ENCODE results near the gene ALPG. TPM values are rescaled to one million over a fixed set of nuclear protein-coding genes. Genes with fewer than 3 reads are reported as not detected.

The ALPG gene
- total RNA-seq, 1 donor from 2014 or later: not detected

DNA sequence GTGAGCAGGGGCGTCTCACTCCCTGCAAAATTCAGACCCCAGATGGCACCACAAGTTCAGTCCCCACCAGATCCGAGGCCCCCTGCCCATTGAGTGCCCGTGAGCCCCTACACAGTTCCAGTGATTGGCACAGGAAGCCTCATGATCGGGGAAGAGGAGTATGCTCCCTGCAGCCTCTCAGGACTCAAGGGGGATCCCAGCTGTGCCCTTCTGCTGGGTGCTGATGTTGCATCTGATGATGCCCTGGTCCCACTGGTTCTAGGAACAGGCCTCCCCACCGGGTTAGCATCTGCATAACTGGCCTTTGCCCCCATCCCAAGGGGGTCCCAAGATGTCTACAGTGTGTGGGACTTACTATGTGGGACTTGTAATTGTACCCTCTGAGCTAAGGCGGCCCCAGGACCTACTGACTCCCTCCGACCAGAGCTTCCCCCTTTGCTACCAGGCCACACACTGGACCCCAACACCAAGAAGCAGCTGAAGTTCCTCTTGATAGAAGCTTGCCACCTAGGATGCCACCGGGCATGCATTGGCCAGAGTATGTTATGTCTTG, 8.6 kb downstream of the ALPG start:
- Histone ChIP-seq H3K36me3 (no peaks in the 10 kb centered on the region), H3K9me3 (ENCODE audit: low read depth) (no peaks in the 10 kb centered on the region), H3K27ac (no peak overlapping the region), H3K27me3 (peaks cover 38% of the 10 kb centered on the region), H3F3A (ENCODE audit: low read depth) (no peaks in the 10 kb centered on the region), H3K4me2 (no peak overlapping the region), H4K20me1 (ENCODE audit: low read depth) (peaks cover 8% of the 10 kb centered on the region), H3K9ac (no peak overlapping the region), H2AFZ (replicated peaks) (no peak overlapping the region), H3K4me3 (no peak overlapping the region), H3K79me2 (ENCODE audit: low read depth) (no peaks in the 10 kb centered on the region), H3K4me1 (peaks cover 9% of the 10 kb centered on the region)
- no peak for DNase-seq (ENCODE audit: low spot score)
- Mint-ChIP-seq H3K27me3 (ENCODE audit: insufficient read depth, low read depth) (peaks cover 46% of the 10 kb centered on the region), H3K9me3 (no peaks in the 10 kb centered on the region), H3K27ac (no peak overlapping the region), H3K36me3 (no peaks in the 10 kb centered on the region), H3K4me3 (no peak overlapping the region), H3K4me1 (peaks cover 5% of the 10 kb centered on the region)
- no peak for TF ChIP-seq EZH2phosphoT487 (IDR thresholded peaks at IDR 0.05)
- TF ChIP-seq CTCF (IDR thresholded peaks at IDR 0.05): no peak
- no peak for TF ChIP-seq EZH2 (IDR thresholded peaks at IDR 0.05)

DNA sequence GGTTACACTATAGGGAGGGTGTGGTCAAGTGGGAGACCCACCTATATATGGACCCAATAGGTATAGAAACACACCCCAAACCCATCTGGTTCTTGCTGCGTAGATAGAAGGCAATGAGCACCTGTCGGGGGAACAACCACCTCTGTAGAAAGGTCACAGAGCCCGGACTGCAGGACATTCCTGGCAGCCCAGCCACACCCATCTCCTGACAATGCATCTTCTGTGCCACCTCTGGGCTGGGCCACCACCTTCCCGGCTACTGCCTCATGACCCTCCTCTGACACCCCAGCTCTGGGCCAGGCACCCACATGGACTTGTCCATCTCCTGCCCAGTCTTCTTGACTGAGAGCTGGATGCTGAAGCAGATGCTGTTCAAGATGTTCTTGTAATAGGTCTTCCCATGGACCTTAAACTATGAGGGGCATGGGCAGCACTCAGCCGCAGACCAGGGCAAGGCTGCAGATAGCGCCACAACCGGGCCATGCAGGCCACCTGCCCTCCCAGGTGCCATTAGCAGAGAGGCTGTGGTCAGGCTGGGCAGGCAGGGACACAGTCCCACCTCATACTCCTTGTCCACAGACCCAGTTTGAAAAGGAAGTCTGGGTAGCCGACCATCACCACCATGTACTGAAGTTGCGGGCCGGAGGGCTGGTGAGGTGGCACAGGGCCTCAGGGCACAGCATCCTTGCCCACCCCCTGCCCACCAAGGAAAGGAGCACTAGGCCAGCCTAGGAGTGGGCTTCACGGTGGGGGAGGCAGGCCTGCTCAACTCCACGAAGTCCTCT, 9.3 kb downstream of the ALPG start:
- Histone ChIP-seq H3K4me1 (peaks cover 9% of the 10 kb centered on the region), H2AFZ (replicated peaks) (no peak overlapping the region), H3F3A (ENCODE audit: low read depth) (no peaks in the 10 kb centered on the region), H3K4me2 (no peak overlapping the region), H3K27ac (no peak overlapping the region), H3K9ac (no peak overlapping the region), H3K4me3 (no peak overlapping the region), H3K79me2 (ENCODE audit: low read depth) (no peaks in the 10 kb centered on the region), H3K27me3 (peaks cover 45% of the 10 kb centered on the region), H3K9me3 (ENCODE audit: low read depth) (no peaks in the 10 kb centered on the region), H4K20me1 (ENCODE audit: low read depth) (peaks cover 8% of the 10 kb centered on the region), H3K36me3 (no peaks in the 10 kb centered on the region)
- no peak for DNase-seq (ENCODE audit: low spot score)
- H3K4me3 Mint-ChIP-seq: no peak overlapping the region
- peaks cover 5% of the 10 kb centered on the region for H3K4me1 Mint-ChIP-seq
- TF ChIP-seq EZH2phosphoT487 (IDR thresholded peaks at IDR 0.05): no peak
- H3K9me3 Mint-ChIP-seq: no peaks in the 10 kb centered on the region
- peaks cover 45% of the 10 kb centered on the region for H3K27me3 Mint-ChIP-seq (ENCODE audit: insufficient read depth, low read depth)
- H3K36me3 Mint-ChIP-seq: no peaks in the 10 kb centered on the region
- H3K27ac Mint-ChIP-seq: no peak overlapping the region

DNA sequence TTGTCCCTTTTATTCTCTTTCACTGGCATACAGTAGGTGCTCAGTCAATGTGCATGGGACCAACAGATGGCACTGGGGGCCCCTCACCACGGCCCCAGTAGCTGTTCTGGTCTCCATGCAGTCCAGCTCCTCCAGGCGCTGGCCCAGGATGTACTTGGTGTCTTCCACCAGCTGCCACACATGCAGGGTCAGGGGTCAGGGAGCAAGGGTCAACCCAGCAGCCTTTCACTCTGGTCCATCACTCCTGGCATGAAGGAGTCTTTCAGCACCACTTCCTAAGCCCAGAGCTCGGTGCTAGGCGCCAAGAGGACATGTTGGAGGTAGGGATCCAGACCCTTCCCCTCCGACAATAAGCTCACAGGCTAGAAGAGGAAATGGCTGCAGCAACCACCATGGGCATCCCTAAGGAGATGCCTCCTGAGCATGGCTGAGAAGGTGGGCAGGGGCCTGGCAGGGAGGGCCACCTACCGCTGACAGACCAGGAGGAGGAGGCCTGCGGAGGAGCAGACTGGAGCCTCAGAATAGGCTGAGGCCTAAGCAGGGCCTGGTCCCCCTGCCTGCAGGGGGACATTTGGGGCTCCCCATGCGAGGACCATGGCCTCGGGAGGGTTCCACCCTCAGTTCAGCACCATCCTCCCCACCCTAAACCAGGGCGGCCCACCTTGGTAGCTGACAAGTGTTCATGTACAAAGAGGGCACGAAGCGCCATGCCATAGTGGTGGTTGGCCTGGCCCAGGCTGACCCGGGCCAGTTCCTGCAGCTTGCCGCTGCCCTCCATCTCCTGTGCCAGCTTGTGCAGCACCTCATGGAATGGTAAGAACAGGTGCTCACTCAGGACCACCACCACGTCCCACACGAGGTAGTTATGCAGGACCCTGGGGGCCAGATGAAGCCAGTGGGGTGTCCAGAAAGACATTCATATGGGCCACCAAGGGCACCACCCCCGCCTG, 10.2 kb downstream of the ALPG start:
- H3K27me3 Mint-ChIP-seq (ENCODE audit: insufficient read depth, low read depth): peaks cover 49% of the 10 kb centered on the region
- Histone ChIP-seq H3K27me3 (peaks cover 54% of the 10 kb centered on the region), H3F3A (ENCODE audit: low read depth) (peaks cover 2% of the 10 kb centered on the region), H3K27ac (no peak overlapping the region), H3K9ac (no peak overlapping the region), H3K4me3 (no peak overlapping the region), H2AFZ (replicated peaks) (no peak overlapping the region), H3K9me3 (ENCODE audit: low read depth) (no peaks in the 10 kb centered on the region), H3K4me1 (peaks cover 9% of the 10 kb centered on the region), H3K4me2 (no peak overlapping the region), H3K36me3 (no peaks in the 10 kb centered on the region), H3K79me2 (ENCODE audit: low read depth) (no peaks in the 10 kb centered on the region), H4K20me1 (ENCODE audit: low read depth) (peaks cover 8% of the 10 kb centered on the region)
- peaks cover 1% of the 10 kb centered on the region for H3K36me3 Mint-ChIP-seq
- no peak overlapping the region for H3K4me3 Mint-ChIP-seq
- peaks cover 7% of the 10 kb centered on the region for H3K4me1 Mint-ChIP-seq
- TF ChIP-seq EZH2 (IDR thresholded peaks at IDR 0.05) (no peak), EZH2phosphoT487 (IDR thresholded peaks at IDR 0.05) (no peak), CTCF (IDR thresholded peaks at IDR 0.05) (no peak)
- no peak for DNase-seq (ENCODE audit: low spot score)
- H3K9me3 Mint-ChIP-seq: peaks cover 2% of the 10 kb centered on the region
- H3K27ac Mint-ChIP-seq: no peak overlapping the region
